ENCODE data around the gene MAB21L4. TPM values are rescaled to one million over a fixed set of nuclear protein-coding genes. Genes with fewer than 3 reads are reported as not detected.
A peak's percentile ranks its signal among the peaks of the same experiment; 100 is the strongest.

MAB21L4 gene
- total RNA-seq, 2 experiments from 2014 or later = not detected

DNA sequence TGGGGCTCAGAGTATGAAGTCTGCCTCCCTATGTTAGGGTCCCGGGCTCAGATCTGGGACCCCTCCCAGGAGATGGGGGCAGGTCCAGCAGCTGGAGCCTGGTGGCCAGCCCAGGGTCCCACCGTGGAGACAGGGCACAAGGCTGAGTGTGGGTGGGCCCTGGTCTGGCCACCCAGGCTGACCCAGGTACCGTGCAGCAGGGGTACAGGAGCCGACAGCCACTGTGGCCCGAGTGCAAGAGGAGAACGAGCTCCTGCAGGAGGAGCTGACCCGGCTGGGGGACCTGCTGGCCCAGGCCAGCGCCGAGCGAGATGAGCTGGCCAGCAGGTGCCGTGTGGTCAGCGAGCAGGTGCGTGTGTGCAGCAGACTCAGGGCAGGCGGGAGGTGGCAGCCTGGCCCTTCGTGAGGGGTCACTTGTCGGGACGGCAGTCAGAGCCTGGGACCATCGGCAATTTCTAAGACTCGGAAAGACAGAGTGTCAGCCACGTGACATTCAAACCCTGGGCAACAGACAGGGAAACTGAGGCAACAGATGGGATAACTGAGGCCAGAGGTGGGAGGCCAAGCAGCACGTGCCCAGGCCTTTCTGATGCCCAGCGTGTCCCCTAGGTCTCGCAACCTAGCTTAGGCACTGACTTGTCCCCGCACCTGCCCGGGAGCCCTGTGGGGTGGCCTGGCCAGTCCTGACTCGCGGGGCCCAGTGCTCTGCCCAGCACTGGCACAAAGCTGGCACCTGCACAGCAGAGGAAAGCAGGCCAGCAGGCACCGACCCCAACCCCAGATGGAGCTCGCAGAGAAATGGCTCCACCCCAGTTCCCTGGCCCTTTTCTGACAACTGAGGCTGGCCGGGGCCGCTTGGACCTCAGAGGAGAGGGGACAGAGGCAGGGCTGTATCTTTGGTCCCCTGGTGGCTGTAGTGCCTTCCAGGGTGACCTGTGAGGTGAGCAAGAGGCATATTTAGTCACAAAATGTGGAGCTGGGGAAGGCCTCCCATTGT, 24.1 kb upstream of the MAB21L4 start:
- Mint-ChIP-seq H3K27me3 (peaks cover 5% of the 10 kb centered on the region), H3K27ac (no peak overlapping the region), H3K9me3 (no peaks in the 10 kb centered on the region), H3K4me3 (no peak overlapping the region), H3K36me3 (ENCODE audit: low read depth) (no peaks in the 10 kb centered on the region), H3K4me1 (no peaks in the 10 kb centered on the region)
- peak; percentile 11 for DNase-seq
- ChIA-PET POLR2A (no interaction called here), CTCF (no interaction called here)

DNA sequence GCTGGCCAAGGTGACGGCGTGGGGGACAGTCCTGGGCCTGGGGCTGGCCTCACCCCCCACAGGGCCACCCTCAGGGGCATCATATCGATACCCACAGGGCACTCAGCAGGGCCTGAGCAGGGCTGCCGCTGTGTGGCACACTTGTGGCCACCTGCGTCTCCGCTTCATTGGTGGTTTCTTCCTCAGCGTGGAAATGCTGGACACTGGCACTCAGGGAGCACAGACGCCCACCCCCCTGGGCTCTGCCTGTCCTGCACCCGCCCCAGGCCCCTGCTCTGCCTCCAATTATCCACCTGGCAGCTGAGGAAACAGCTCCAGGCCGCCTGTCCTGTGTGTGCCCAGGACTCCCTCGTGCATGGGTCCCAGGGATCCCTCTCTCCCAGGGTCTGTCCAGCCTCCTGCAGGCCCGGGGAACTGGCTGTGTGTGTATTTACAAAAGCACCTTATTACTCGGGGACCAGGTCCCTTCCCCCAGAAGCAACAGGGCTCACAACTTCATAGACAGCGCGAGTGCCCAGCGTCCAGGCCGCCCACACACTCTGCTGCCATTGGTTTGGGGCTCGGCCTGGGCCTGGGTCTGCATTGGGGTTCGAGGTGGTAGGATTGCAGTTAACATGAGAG, 23.3 kb upstream of the MAB21L4 start:
- H3K27ac Mint-ChIP-seq = no peak overlapping the region
- H3K36me3 Mint-ChIP-seq (ENCODE audit: low read depth) = no peaks in the 10 kb centered on the region
- H3K9me3 Mint-ChIP-seq = no peaks in the 10 kb centered on the region
- ChIA-PET CTCF (no interaction called here), POLR2A (no interaction called here)
- H3K27me3 Mint-ChIP-seq = peaks cover 5% of the 10 kb centered on the region
- no peaks in the 10 kb centered on the region for H3K4me1 Mint-ChIP-seq
- DNase-seq = no peak
- no peak overlapping the region for H3K4me3 Mint-ChIP-seq

DNA sequence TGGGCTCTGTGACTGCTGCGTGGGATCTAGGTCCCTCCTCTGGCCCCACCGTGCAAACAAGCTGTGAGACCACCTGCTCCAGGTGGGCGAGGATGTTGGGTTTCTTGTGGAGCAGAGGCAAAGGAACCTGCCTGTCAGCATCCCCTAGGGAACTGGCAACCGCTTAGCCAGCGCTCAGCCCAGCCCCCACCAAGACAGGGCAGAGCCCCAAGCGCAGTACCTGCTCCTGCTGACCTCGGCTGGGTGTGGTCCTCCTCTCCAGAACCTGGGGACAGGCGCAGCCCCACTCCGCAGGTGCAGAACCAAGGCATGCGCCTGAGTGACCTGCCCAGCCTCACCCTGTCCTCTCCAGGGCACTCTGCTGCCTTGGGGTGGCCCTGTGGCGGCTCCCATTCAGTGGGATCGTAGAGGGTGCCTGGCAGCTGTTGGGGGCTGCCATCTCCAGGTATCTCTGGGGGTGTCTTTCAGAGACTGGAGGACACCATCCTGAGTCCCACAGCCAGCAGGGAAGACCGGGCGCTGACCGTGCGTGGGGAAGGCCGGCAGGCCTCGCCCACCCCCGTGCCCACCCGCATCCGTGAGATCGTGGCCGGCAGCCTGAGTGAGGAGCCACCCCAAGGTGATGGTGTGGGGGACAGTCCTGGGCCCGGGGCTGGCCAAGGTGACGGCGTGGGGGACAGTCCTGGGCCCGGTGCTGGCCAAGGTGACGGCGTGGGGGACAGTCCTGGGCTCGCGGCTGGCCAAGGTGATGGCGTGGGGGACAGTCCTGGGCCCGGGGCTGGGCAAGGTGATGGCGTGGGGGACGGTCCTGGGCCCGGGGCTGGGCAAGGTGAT, 22.5 kb upstream of the MAB21L4 start:
- no peaks in the 10 kb centered on the region for H3K4me1 Mint-ChIP-seq
- CTCF ChIA-PET = no interaction called here
- no peak for DNase-seq
- peaks cover 5% of the 10 kb centered on the region for H3K27me3 Mint-ChIP-seq
- no peak overlapping the region for H3K27ac Mint-ChIP-seq
- POLR2A ChIA-PET = no interaction called here
- no peak overlapping the region for H3K4me3 Mint-ChIP-seq
- H3K9me3 Mint-ChIP-seq = no peaks in the 10 kb centered on the region
- H3K36me3 Mint-ChIP-seq (ENCODE audit: low read depth) = no peaks in the 10 kb centered on the region

DNA sequence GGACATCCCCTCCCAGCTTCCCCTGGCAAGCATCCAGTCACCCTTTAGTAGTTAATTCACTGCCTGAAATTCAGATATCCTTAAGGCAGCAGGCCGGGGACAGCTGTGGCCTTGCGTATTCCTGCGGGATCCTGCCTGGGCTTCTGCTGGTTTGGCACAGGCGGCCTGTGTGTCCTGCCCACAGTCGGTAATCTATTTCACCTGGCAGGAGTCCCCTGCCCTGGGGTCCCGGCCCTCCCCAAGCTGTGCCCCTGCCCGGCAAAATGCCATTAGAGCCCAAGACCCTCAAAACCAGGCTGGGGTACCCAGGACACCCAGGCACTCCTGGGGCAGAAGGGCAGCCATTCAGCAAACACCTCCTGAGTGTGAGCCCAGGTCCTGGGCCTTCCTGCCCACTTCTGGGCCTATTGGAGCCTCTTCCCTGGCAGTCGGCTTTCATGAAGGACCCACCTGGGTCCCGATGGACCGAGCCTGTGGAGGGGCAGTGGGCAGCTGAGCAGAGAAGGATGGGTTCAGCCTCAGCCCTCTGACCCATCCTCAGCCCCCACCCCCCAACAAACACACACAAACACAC, 21.8 kb upstream of the MAB21L4 start:
- Mint-ChIP-seq H3K9me3 (no peaks in the 10 kb centered on the region), H3K27ac (no peak overlapping the region), H3K27me3 (peaks cover 5% of the 10 kb centered on the region), H3K4me1 (no peaks in the 10 kb centered on the region), H3K4me3 (no peak overlapping the region), H3K36me3 (ENCODE audit: low read depth) (no peaks in the 10 kb centered on the region)
- no peak for DNase-seq
- ChIA-PET CTCF (no interaction called here), POLR2A (interaction anchor here (1.0 kb wide), 1 partner anchor 15 kb away, joined by 3 read pairs; no protein-coding TSS in a partner anchor)

DNA sequence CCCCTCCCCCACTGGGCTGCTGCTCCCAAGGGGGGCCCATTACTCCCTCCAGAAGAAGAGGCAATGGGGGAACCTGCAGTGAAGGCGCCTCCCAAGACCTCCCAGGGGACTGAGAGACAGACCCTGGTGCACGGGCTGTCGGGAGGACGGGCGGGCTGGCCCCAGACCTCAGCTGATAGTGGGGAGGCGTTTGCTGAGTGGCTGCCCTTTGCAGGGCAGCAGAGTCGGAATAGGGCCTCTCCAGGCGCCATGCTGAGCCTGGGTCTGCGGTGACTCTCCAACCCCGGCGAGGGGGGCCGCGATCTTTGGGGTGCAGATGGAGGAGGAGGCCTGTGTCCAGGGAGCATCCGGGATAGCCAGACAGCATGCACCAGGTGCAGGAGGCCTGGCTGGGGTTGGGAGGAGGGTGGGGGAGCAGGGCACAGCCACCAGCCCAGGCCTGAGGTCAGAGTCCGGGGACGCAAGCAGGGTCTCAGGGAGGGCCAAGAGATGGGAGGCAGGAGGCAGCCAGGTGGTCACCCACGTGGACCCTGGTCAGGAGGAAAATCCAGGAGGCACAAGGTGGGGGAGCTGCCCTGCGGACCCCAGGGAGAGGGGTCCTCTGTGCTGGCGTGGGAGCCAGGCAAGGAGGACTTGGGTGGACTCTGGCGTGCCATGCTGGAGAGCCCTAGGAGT, 21.2 kb upstream of the MAB21L4 start:
- CTCF ChIA-PET = no interaction called here

DNA sequence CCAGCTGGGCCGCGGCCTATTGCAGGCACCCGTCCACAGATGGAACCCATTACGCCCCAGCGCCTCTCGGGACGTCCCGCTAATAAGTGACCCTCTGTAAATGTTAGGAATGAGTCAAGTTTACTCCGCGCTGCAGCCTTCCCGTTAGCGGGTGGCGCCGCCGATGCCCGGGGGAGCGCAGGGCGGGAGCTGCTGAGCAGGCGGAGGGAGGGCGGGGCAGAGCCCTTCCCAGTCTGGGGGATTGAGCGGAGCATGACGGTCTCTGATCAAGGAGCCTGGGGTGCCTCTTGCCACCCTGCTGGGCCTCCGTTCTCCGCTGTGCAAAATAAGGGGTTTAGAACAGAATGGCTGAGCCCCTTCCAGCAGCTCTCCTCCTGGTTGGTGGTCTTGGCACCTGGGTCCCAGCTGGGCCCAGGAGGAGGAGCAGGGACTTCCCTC, 20.6 kb upstream of the MAB21L4 start:
- ChIA-PET CTCF (no interaction called here), POLR2A (no interaction called here)
- DNase-seq = no peak
- Mint-ChIP-seq H3K9me3 (no peaks in the 10 kb centered on the region), H3K4me3 (no peak overlapping the region), H3K36me3 (ENCODE audit: low read depth) (no peaks in the 10 kb centered on the region), H3K27me3 (peaks cover 5% of the 10 kb centered on the region), H3K27ac (no peak overlapping the region), H3K4me1 (no peaks in the 10 kb centered on the region)

More for the DNA sequence above, 21.2 kb upstream of the MAB21L4 start:
- H3K36me3 Mint-ChIP-seq (ENCODE audit: low read depth) = no peaks in the 10 kb centered on the region
- no peak overlapping the region for H3K27ac Mint-ChIP-seq
- peaks cover 5% of the 10 kb centered on the region for H3K27me3 Mint-ChIP-seq
- POLR2A ChIA-PET = interaction anchor here (1.0 kb wide), 1 partner anchor 14 kb away, joined by 3 read pairs; no protein-coding TSS in a partner anchor
- no peaks in the 10 kb centered on the region for H3K4me1 Mint-ChIP-seq
- H3K9me3 Mint-ChIP-seq = no peaks in the 10 kb centered on the region
- no peak overlapping the region for H3K4me3 Mint-ChIP-seq
- DNase-seq = no peak

DNA sequence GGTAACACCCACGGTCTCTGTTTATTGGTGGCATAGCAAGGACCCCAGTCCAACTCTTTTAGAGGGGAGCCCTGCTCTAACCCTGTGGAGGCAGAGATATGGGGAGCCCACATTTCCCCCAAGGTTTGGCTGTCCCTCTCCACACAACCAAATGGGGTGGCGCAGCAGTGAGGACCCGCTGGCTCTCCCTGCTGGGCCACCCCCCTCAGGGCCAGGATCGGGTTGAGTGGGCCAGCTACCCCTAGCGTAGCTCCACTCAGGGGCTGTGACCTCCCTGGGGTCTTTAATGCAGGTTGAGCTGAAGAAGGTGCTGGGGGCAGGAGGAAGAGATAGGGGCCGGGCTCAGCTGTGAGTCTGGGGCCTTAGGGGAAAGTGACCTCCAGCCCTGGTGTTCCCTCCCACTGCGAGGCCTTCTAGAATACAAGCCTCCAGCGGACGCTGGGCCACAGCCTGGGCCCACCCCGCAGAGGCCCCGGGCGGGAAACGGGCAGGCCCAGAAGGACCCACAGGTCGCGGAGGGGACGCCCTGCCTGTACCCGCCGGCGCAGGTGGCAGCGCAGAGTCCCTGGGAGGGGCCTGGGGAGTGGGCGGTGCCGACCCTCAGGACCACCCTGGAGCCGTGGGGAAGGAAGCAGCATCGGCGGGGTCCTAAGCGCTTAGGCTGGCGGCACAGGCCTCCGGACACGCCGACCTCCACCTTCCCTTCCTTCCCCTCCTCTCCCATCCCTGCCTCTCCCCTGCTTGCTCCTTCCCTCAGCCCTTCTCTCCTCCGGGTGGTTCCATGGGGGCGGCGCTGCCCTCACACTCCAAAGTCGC, 19.8 kb upstream of the MAB21L4 start:
- CTCF ChIA-PET = no interaction called here
- no peak overlapping the region for H3K4me3 Mint-ChIP-seq
- DNase-seq = no peak

DNA sequence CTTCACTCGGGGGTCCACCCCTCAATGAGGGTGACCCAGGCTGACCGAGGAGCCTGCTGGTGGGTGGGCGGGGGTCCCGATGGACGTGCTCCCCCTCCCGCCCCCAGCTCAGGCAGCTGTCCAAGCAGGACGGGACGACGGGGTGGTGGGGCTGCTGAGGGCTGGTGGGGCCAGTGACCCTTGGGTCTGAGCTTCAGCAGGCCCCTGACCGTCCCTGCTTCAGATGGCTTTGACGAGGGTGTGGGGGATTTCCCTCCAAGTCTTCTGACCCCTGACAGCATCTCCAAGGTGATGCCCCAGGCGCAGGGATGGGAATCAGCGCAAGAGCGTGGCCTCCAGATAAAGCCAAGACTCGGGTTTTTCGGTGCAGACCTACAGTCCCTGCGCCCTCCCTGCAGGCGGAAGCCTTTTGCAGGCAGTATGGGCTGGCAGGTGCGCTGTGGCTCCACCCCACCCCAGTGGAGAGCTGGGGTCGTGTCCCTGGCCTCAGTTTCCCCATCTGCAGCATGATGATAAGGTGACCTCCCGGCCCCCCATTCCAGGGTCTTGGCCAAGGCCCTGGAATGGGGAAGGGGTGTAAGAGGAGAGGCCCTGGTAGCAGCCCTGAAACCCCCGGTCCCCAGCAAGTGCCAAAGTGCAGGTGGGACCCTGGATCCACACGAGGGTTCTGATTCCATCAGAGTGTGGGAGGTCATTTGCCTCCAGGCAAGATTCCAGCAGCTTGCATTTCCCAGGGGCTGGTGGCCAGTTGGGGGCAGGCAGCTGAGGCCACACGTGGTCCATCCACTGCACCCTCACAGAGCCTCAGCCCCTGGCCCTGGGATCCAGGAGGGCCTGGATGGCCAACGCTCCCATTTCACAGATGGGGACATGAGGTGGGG, 18.9 kb upstream of the MAB21L4 start:
- no peak overlapping the region for H3K27ac Mint-ChIP-seq
- ChIA-PET POLR2A (no interaction called here), CTCF (interaction anchor here (0.6 to 1.4 kb wide), 7 partner anchors 21 to 236 kb away, joined by 3 read pairs; partner anchors contain the start of gene PASK)
- H3K9me3 Mint-ChIP-seq = no peaks in the 10 kb centered on the region
- H3K4me3 Mint-ChIP-seq = no peak overlapping the region
- H3K27me3 Mint-ChIP-seq = peaks cover 5% of the 10 kb centered on the region
- no peaks in the 10 kb centered on the region for H3K4me1 Mint-ChIP-seq
- H3K36me3 Mint-ChIP-seq (ENCODE audit: low read depth) = no peaks in the 10 kb centered on the region
- no peak for DNase-seq

More for the DNA sequence above, 19.8 kb upstream of the MAB21L4 start:
- Mint-ChIP-seq H3K9me3 (no peaks in the 10 kb centered on the region), H3K36me3 (ENCODE audit: low read depth) (no peaks in the 10 kb centered on the region), H3K27ac (no peak overlapping the region), H3K27me3 (peaks cover 5% of the 10 kb centered on the region), H3K4me1 (no peaks in the 10 kb centered on the region)
- POLR2A ChIA-PET = no interaction called here

DNA sequence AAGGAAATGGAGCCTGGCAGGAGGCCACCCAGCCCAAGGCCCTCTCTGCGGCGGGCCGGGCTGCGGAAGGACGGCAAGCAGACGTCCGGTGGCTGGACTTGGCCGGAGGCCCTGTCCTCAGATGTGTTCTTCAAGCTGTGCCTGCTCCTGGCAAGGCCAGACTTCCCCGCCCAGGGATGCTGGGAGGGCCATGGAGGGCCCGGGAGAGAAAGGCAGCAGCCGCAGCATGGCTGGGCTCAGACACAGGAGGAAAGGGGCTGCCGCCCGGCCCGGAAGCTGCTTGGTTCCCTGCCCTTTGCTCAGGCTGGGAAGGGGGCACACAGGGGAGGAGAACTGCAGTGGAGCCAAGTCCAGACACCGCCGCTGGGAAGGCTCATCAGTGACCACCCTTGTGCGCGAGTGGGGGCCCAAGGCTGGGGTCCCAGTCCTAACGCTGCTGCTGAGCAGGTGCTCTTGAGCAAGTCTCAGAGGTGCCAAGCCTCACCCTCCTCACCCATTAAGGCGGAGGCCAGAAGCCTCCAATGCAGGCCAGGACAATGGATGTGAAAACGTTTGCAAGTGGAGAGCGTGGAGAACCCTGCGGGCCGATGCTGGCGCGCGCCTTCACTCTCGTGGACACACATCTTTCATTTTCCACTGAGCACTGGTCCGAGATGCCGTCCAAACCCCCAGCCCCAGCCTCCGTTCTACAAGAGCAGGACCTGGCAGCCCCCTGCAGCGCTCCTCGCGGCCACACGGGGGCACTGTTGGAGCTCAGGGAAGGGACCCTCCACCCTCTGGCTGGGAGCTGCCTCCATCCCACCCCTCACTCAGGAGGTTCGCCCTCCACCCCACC, 18.1 kb upstream of the MAB21L4 start:
- Mint-ChIP-seq H3K27me3 (peaks cover 5% of the 10 kb centered on the region), H3K27ac (no peak overlapping the region), H3K36me3 (ENCODE audit: low read depth) (no peaks in the 10 kb centered on the region), H3K9me3 (no peaks in the 10 kb centered on the region), H3K4me1 (no peaks in the 10 kb centered on the region), H3K4me3 (no peak overlapping the region)
- ChIA-PET CTCF (interaction anchor here (0.6 to 1.4 kb wide), 8 partner anchors 22 to 237 kb away, joined by 3 read pairs; partner anchors contain the start of gene PASK), POLR2A (no interaction called here)
- DNase-seq = peak; percentile 64

DNA sequence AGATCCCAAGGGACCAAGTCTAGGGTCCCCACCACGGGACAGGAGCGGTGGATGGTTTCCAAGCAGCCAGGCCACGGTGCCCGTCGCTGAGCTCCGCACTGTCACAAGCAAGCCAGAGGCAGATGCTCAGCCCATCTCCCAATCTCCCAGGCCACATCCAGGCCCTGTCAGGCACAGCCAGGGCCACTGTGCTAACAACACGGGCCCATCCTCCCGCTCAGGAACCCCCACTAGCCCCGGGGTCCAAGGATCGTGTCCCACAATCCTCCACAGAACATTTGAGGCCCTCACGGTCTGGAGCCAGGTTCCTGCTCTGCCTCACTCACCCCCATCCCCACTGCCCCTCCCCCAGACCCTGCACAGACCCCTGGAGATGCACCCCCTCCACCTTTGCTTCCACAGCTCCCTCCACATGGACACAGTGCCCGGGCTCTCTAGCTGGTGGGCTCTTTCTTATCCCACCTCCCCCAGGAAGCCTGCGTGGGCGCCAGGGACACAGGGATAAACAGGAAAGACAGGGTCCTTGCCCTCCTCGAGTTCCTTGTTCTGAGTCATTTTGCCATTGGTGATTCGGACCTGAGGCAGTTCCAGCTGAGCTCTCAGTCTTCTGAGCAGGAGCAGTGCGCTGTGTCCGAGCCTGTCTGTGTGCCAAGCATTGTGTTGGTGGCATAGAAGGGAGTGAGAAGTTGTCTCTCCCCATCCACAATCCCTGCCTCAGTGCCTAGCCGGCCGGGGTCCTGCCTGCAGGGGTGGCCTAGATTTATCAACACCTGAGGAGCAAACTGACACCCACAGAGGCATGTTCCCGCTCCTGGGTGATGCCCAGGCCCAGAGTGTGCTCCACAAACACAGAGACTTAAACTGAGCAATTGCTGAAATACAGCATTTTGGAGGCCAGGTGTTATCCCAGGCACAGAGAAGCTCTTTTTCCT, 17.2 kb upstream of the MAB21L4 start:
- H3K9me3 Mint-ChIP-seq = no peaks in the 10 kb centered on the region
- peaks cover 5% of the 10 kb centered on the region for H3K27me3 Mint-ChIP-seq
- DNase-seq = no peak
- ChIA-PET CTCF (interaction anchor here (0.8 kb wide), 1 partner anchor 70 kb away, joined by 3 read pairs; no protein-coding TSS in a partner anchor), POLR2A (no interaction called here)
- H3K27ac Mint-ChIP-seq = no peak overlapping the region
- no peak overlapping the region for H3K4me3 Mint-ChIP-seq
- H3K36me3 Mint-ChIP-seq (ENCODE audit: low read depth) = no peaks in the 10 kb centered on the region
- H3K4me1 Mint-ChIP-seq = no peaks in the 10 kb centered on the region

All from activated CD4-positive, alpha-beta memory T cell treated with anti-CD3 and anti-CD28 coated beads, Interleukin-2, amount 10 ng/mL, durations not matched to agents 7 days and 5 days (primary cell).